Heart left ventricle (tissue), 16 donors: Measurements from ENCODE around the gene PRKRIP1. TPM values are rescaled to one million over a fixed set of nuclear protein-coding genes. Genes with fewer than 3 reads are reported as not detected.

Experiments used
- ATAC-seq, 4 donors: fragments of 200-7000 bp; cut with Tn5 transposase; one replicate each; pipeline ENCODE4 v1.9.1; 2020 to 2022; ENCODE audit warnings: moderate library complexity in 4 of 4, mild to moderate bottlenecking in 3 of 4, moderate number of reproducible peaks in 1 of 4
- DNase-seq, 5 donors: peaks; one replicate each; pipeline ENCODE4 v3.0.0-alpha.2; 2020
- H3K27ac ChIP-seq, 12 donors: fragments of 200-600 bp; sonication (generic) in 4 of 12; one replicate each; pipeline versions ENCODE4 v1.5.0 to v1.8.0; 2016 to 2022; ENCODE audit warnings: mild to moderate bottlenecking in 2 of 12
- H3K27me3 ChIP-seq, 9 donors: fragments of 200-600 bp; sonication (generic) in 2 of 9; one replicate each; pipeline versions ENCODE4 v1.5.1 to v1.8.0; 2016 to 2022; ENCODE audit warnings: mild to moderate bottlenecking in 3 of 9
- H3K36me3 ChIP-seq, 9 donors: fragments of 200-600 bp; sonication (generic) in 2 of 9; one replicate each; pipeline versions ENCODE4 v1.5.0 to v1.8.0; 2018 to 2022; ENCODE audit warnings: mild to moderate bottlenecking in 2 of 9
- H3K4me1 ChIP-seq, 12 donors: fragments of 200-600 bp; sonication (generic) in 4 of 12; one replicate each; pipeline versions ENCODE4 v1.5.0 to v1.8.0; 2016 to 2022; ENCODE audit warnings: mild to moderate bottlenecking in 3 of 12
- H3K4me3 ChIP-seq, 12 donors: fragments of 200-600 bp; sonication (generic) in 4 of 12; one replicate each; pipeline versions ENCODE4 v1.5.0 to v1.8.0; 2017 to 2022; ENCODE audit warnings: mild to moderate bottlenecking in 9 of 12, moderate library complexity in 4 of 12
- H3K9me3 ChIP-seq, 12 donors: fragments of 200-600 bp; sonication (generic) in 4 of 12; one replicate each; pipeline versions ENCODE4 v1.5.0 to v1.8.0; 2016 to 2022; ENCODE audit warnings: mild to moderate bottlenecking in 1 of 12
- POLR2A ChIP-seq, 2 donors: fragments of 450-650 bp; IDR thresholded peaks; one replicate each; pipeline ENCODE4 v1.6.1; 2017; ENCODE audit warnings: antibody characterized with exemption in 2 of 2, mild to moderate bottlenecking in 2 of 2, moderate library complexity in 2 of 2
- WGBS, 4 donors: extraction: QIAGEN DNeasy Blood & Tissue Kit in 2 of 4; methylation state at CpG; one replicate each; pipeline versions ENCODE4 v1.1.5 to v1.1.7; 2013 to 2018; 5-methylcytosine and 5-hydroxymethylcytosine counted together
- intact Hi-C, 10 donors: fragments of 100-400 bp; cut with DNase I; formaldehyde crosslinking; loops; one replicate each; pipeline versions ENCODE4 v1.11.1 to v1.14.2; 2022
- polyA plus RNA-seq, 2 donors: library from polyadenylated mRNA; stranded (reverse); fragments of 200-250 nt; gene quantifications; one replicate each; pipeline ENCODE4 v1.2.3, GENCODE V29; 2013
- total RNA-seq, 9 donors: library from RNA; depleted of rRNA in 2 of 9; stranded (reverse); fragments of >200 nt in 2 of 9; fragmentation: NEBNext Ultra II Directional in 3 of 9; extraction: Animal tissue kit (Norgen Biotek cat#: 25700) in 3 of 9; gene quantifications; one replicate each; pipeline versions ENCODE4 v1.1.0 to v1.2.4, GENCODE V29; 2016 to 2023
- TF ChIP-seq, protein P1 (sequence below), 12 donors: fragments of 200-600 bp; sonication (generic) in 4 of 12; IDR thresholded peaks; one replicate each; pipeline versions ENCODE4 v1.5.0 to v1.8.0; 2018 to 2022; ENCODE audit warnings: antibody characterized with exemption in 12 of 12, mild to moderate bottlenecking in 5 of 12
- donor health status: ischemic (EF 13 %, LVEDD 7.1; RV severe dilation, severe dysfunction).
- donor health status: healthy with polysubstance abuse.
- donor health status: DM: no; HTN: yes; CAD: no.
- donor health status: DM: no; HTN: no; CAD: no.
- donor health status: ischemic (EF 25% LVEDD 6.9; RV normal size, moderate dysfunction).
- donor health status: ischemic (EF 25% LVEDD 5.7; RV mildly dilated, moderate dysfunction).
- donor health status: healthy.
- donor health status: DM: yes; HTN: yes; CAD: no.
- donor health status: ischemic (EF 35%, LVEDD 5.7; RV mildly dilated, moderate dysfunction).
- donor health status: nonischemic (EF 11% LVEDD 7.7; RV severe dilation, severe dysfunction).
- donor health status: DM: yes; HTN: yes; CAD: no.
- donor health status: PGD.
- donor health status: ischemic (EF 29% LVEDD 5.4; RV normal size, mild dysfunction).
- donor health status: nonischemic (EF 23%, LVEDD 6.1; RV moderate dilation, normal function).

PRKRIP1 gene
- total and polyA plus RNA-seq, 11 donors = 7.4 to 15.2 (median 11.7) TPM

DNA sequence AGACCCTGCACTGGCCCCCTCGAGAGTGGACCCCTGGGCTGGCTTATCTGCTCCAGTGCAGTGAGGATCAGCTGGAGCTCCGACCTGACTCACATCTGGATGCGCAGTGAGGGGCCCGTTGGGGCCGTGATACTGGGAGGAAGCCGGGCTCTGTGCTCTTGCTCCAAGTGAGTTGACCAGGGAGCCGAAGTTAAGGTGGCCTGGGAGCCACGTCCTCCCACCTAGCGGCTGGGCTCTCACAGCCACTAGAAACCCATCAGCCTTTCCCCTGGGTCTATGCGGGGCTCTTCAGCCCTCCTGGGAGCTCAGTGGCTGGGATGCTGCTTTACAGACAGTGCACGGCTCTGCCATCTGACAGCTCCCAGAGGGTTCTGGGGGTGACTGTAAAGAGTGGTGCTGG is 59.4 kb downstream of the PRKRIP1 start:
- DNase-seq (no peak), ATAC-seq (no peak)
- H3K9me3 ChIP-seq = no peaks in the 10 kb centered on the region
- peaks cover 0 to 11% (median 0%) of the 10 kb centered on the region in 12 donors for H3K4me1 ChIP-seq
- intact Hi-C loops = loop anchor here in 1 of 10 donors (10.0 kb wide), 1 partner anchor 51 kb away; no protein-coding TSS in a partner anchor
- 79 to 88% (median 82%) methylated on average over 5 to 11 of the region's 11 CpGs for WGBS, 4 donors
- H3K27me3 ChIP-seq = no peaks in the 10 kb centered on the region
- peaks cover 0 to 44% (median 34%) of the 10 kb centered on the region in 9 donors for H3K36me3 ChIP-seq
- TF ChIP-seq, protein P1, sequence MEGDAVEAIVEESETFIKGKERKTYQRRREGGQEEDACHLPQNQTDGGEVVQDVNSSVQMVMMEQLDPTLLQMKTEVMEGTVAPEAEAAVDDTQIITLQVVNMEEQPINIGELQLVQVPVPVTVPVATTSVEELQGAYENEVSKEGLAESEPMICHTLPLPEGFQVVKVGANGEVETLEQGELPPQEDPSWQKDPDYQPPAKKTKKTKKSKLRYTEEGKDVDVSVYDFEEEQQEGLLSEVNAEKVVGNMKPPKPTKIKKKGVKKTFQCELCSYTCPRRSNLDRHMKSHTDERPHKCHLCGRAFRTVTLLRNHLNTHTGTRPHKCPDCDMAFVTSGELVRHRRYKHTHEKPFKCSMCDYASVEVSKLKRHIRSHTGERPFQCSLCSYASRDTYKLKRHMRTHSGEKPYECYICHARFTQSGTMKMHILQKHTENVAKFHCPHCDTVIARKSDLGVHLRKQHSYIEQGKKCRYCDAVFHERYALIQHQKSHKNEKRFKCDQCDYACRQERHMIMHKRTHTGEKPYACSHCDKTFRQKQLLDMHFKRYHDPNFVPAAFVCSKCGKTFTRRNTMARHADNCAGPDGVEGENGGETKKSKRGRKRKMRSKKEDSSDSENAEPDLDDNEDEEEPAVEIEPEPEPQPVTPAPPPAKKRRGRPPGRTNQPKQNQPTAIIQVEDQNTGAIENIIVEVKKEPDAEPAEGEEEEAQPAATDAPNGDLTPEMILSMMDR (IDR thresholded peaks at IDR 0.05) = no peak
- no peak for TF ChIP-seq POLR2A (IDR thresholded peaks at IDR 0.05)
- H3K27ac ChIP-seq = no peak overlapping the region
- no peak overlapping the region for H3K4me3 ChIP-seq

DNA sequence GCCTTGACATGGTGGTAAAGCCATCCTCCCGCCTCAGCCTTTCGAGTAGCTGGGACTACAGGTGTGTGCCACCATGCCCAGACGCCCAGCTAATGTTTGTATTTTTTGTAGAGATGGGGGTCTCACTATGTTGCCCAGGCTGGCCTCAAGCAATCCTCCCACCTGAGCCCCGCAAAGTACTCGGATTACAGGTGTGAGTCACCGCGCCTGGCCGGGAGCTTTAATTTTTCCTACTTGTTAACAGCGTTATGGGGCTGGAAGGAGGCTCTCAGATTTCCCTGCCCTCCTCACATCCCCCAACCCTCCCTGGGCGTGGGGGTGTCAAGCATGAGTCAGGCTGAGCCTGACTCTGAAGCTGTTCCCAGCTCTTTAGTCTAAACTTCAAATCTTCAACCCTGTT is 60.2 kb downstream of the PRKRIP1 start:
- no peak for ATAC-seq
- intact Hi-C loops = loop anchor here in 1 of 10 donors (10.0 kb wide), 1 partner anchor 52 kb away; no protein-coding TSS in a partner anchor
- no peak for TF ChIP-seq POLR2A (IDR thresholded peaks at IDR 0.05)
- TF ChIP-seq, protein P1 (IDR thresholded peaks at IDR 0.05) = no peak
- Histone ChIP-seq H3K4me3 (no peak overlapping the region), H3K4me1 (peaks cover 0 to 11% (median 0%) of the 10 kb centered on the region in 12 donors), H3K9me3 (no peaks in the 10 kb centered on the region), H3K27ac (no peak overlapping the region), H3K36me3 (peaks cover 0 to 44% (median 34%) of the 10 kb centered on the region in 9 donors), H3K27me3 (no peaks in the 10 kb centered on the region)
- no peak for DNase-seq
- WGBS, 4 donors = 88 to 95% (median 93%) methylated on average over 9 to 10 of the region's 10 CpGs

DNA sequence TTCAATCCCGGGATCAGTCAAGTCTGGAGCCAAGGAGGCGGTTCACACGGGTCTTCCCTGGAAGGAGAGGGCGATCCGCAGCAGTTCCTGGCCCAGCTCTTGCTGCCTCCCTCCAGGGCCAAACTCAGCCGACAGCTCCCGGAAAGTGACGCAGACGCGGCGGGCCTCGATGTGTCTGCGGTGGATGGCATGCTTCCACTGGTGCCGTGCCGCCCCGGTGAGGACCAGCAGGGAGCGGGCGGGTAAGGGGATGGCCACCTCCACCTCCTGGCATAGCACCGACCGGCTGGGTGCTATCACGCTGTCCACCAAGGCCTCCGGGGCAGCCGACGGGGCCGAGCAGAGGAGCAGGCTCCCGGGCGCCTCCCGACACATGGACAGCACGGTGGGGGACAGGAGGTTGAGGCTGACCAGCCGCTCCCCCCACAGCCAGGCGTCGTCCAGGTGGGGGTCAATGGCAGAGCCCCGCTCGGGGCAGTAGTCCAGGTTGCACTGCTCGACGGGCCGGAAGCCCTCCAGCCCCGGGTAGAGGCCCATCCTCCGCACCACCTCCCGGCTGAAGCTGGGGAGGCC is 61.3 kb downstream of the PRKRIP1 start:
- intact Hi-C loops = loop anchor here in 1 of 10 donors (10.0 kb wide), 1 partner anchor 53 kb away; no protein-coding TSS in a partner anchor
- TF ChIP-seq POLR2A (IDR thresholded peaks at IDR 0.05) = no peak
- TF ChIP-seq, protein P1 (IDR thresholded peaks at IDR 0.05) = no peak
- no peak for DNase-seq
- peaks cover 0 to 44% (median 34%) of the 10 kb centered on the region in 9 donors for H3K36me3 ChIP-seq
- H3K27ac ChIP-seq = no peak overlapping the region
- no peak for ATAC-seq
- H3K4me3 ChIP-seq = no peak overlapping the region
- no peaks in the 10 kb centered on the region for H3K9me3 ChIP-seq
- 94 to 96% (median 95%) methylated on average over 22 to 40 of the region's 40 CpGs for WGBS, 4 donors
- no peaks in the 10 kb centered on the region for H3K27me3 ChIP-seq
- peaks cover 0 to 7% (median 0%) of the 10 kb centered on the region in 12 donors for H3K4me1 ChIP-seq

- Histone ChIP-seq H3K27me3 (no peaks in the 10 kb centered on the region), H3K9me3 (no peaks in the 10 kb centered on the region), H3K27ac (no peak overlapping the region), H3K4me1 (peaks cover 0 to 12% (median 10%) of the 10 kb centered on the region in 12 donors), H3K4me3 (no peak overlapping the region), H3K36me3 (peaks cover 0 to 44% (median 34%) of the 10 kb centered on the region in 9 donors)
- intact Hi-C loops = loop anchor here in 1 of 10 donors (10.0 kb wide), 1 partner anchor 55 kb away; no protein-coding TSS in a partner anchor
- no peak for TF ChIP-seq POLR2A (IDR thresholded peaks at IDR 0.05)
- TF ChIP-seq, protein P1 (IDR thresholded peaks at IDR 0.05) = no peak
- no peak for DNase-seq
- 92 to 95% (median 94%) methylated on average over 19 to 24 of the region's 24 CpGs for WGBS, 4 donors
- no peak for ATAC-seq
Measured at GRCh38 chr7:102459221-102459844, 63.2 kb downstream of the PRKRIP1 start.
